ENCODE data around the gene SPP1.
A peak's percentile ranks its signal among the peaks of the same experiment; 100 is the strongest.
"Not testable (repeated sequence)": the region's sequence is repeated elsewhere in the genome, so short reads cannot be mapped to it uniquely, and the experiment has no call there.

Gene SPP1

DNA sequence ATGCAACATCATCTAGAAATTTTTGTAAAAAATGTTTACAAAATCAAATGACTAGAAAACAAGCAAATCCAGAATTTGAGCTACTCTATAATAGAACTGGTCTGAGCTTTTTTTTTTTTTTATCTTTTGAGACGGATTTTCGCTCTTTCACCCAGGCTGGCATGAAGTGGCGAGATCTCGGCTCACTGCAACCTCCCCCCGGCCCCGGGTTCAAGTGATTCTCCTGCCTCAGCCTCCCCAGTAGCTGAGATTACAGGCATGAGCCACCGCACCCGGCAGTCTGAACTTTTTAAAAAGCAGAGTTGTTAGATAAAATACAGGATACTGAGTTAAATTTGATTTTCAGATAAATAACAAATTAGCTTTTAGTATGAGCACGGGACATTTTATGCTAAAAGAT, 11.0 kb downstream of the SPP1 start:
- no peak for DNase-seq (ENCODE audit: low read depth in 2 of 2)

- no peak for DNase-seq (ENCODE audit: low read depth in 2 of 2)
Observed at GRCh38 chr4:87989765-87990164, 14.3 kb downstream of the SPP1 start.

DNA sequence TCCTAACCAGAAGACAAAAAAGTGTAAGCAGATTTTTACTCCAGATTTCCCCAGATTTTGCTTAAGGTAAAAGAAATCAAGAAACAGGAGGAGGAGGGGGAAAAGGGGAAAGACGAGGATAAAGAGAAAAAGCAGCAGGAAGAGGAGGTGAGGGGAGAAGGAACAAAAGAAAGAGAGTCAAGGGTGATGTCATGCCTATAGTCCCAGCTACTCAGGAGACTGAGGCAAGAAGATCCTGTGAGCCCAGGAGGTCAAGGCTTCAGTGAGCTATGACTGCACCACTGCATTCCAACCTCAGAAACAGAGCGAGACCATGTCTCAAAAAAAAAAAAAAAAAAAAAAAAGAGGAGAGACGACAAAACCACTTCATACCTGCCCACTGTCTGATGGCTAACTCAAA, 19.9 kb downstream of the SPP1 start:
- DNase-seq (ENCODE audit: low read depth in 2 of 2) = no peak

DNA sequence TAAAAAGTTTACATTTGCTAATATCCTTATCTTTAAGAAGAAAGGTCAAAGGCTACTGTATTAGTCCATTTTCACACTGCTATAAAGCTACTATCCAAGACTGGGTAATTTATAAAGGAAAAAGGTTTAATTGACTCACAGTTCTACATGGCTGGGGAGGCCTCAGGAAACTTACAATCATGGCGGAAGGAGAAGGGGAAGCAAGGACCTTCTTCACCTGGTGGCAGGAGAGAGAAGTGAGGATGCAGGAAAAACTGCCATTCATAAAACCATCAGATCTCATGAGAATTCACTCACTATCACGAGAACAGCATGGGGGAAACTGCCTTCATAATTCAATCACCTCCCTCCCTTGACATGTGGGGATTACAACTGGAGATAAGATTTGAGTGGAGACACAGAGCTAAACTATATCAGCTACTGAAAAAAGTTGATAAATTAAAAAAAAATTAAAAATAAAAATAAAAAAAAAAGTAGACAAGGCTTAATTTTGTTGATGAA, 23.7 kb downstream of the SPP1 start:
- not testable (repeated sequence) for DNase-seq (ENCODE audit: low read depth in 2 of 2)

DNA sequence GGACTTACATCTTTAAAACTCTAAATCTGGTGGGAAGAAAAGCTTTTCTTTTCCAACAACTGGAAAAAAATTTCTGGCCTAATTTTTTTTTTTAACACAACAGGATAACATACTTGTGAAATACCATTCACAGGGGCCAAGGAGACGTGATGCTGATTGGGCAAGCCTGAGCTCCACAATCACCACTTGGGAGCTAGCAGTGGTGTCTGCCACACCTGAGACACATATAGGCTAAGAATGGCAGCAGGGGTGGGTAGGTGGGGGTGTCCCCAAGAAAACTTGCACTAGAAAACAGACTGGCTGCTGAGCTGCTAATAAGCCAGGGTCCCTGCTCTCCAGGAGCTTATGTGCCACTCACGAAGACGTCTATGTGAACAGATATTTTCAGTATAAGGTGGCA, 26.4 kb downstream of the SPP1 start:
- no peak for DNase-seq (ENCODE audit: low read depth in 2 of 2)

DNA sequence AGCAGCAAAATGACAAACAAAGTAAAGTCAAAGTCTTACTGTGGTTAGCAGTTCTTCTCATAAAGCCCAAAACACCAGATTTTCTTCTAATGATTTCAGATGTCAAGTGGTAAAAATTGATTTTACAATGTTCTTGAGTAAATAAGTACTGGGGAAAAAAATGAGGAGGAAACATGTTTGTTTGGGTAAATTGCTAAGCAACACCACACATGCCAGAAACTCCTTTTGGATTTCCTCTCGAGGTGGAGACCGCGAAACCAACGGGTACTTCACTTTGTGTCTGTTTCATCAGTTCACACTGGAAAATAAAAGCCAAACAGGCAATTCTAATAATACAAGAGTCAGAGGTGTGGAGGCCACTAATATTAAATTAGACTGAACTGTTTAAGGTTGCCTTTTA, 27.3 kb downstream of the SPP1 start:
- no peak for DNase-seq (ENCODE audit: low read depth in 2 of 2)

DNA sequence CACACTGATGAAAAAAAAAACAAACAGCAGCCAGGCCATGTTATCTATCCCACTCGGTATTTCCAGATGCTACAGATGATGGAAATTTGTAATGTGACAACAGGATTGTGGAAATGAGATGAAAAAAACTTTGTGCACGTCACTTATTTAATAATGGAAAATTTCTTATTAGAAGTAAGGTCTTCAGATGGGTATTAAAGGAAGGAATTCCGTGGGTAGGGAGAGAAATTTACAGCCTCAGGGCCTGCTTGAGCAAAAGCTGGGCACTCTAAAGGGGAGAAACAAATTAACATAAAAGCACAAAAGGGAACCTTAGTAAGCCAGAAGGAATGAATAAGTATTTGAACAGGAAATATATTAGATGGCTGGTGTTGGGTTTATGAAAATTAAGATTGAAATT, 27.7 kb downstream of the SPP1 start:
- no peak for DNase-seq (ENCODE audit: low read depth in 2 of 2)

DNA sequence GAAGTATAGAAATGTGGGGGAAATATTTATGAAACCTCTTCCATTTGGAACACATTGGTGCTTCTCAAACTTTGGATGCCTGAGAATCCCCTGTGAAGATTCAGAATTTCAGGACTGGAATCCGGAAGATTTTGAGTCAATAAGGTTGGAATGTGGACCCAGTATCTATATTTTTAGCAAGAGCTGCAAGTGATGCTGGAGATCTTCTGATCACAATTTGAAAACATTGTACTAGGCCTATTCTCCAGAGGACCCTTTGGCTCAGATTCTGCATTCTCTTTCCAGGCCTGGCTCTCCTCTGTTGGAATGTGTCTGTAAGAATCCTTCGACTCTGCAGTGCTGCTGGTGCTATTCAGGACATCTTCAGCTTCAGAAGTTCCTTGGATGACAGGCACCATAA, 29.6 kb downstream of the SPP1 start:
- no peak for DNase-seq (ENCODE audit: low read depth in 2 of 2)

GRCh38 chr4:88005946-88006345, 30.4 kb downstream of the SPP1 start:
- DNase-seq (ENCODE audit: low read depth in 2 of 2) = no peak

- no peak for DNase-seq (ENCODE audit: low read depth in 2 of 2)
Observed at GRCh38 chr4:88006956-88007303, 31.4 kb downstream of the SPP1 start.

DNA sequence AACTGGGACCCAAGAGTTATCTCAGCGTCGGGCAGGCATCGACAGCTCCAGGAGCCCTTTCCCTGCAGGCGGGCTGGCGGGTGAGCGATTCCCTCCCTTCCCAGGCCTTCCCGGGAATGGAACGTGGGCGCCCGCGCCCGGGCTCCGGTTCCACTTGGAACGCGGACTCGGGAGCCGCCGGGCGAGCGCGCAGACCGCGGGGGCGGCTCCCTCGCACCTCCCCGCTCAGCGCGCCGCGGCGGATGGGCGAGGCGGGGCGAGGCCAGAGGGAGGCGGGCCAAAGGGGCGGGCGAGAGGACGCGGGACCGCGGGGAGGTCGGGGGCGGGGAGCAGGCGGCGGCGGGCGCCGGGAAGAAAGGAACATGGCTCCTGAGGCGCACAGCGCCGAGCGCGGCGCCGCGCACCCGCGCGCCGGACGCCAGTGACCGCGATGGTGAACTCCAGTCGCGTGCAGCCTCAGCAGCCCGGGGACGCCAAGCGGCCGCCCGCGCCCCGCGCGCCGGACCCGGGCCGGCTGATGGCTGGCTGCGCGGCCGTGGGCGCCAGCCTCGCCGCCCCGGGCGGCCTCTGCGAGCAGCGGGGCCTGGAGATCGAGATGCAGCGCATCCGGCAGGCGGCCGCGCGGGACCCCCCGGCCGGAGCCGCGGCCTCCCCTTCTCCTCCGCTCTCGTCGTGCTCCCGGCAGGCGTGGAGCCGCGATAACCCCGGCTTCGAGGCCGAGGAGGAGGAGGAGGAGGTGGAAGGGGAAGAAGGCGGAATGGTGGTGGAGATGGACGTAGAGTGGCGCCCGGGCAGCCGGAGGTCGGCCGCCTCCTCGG, 32.0 kb downstream of the SPP1 start, which contains the start of gene PKD2:
Gene PKD2 (plus strand): TSS at position 332 of the 818 bp plus-strand sequence. CDS start 99 bp downstream, at position 431.
- peak; percentile 62 to 74 for DNase-seq (ENCODE audit: low read depth in 2 of 2)

GRCh38 chr4:88008122-88008742, 32.7 kb downstream of the SPP1 start:
- no peak for DNase-seq (ENCODE audit: low read depth in 2 of 2)

- DNase-seq (ENCODE audit: low read depth in 2 of 2) = no peak
Observed at GRCh38 chr4:88008743-88009171, 33.2 kb downstream of the SPP1 start.

DNA sequence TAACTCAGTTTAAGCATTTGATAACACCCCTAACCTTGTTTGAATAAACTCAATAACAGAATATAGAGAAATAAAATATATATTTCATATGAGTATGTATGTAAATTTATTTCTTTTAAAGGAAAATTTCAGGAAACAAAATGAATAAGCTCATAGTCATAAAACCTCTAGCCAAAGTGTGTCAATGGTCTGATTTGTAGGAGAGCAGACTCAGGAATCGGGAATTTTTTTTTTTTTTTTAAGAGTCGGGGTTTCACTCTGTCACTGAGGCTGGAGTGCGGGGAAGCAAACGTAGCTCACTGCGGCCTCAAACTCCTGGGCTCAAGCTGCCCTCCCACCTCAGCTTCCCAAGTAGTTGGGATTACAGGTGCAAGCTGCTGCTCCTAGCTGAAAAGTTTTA, 34.4 kb downstream of the SPP1 start:
- no peak for DNase-seq (ENCODE audit: low read depth in 2 of 2)

DNA sequence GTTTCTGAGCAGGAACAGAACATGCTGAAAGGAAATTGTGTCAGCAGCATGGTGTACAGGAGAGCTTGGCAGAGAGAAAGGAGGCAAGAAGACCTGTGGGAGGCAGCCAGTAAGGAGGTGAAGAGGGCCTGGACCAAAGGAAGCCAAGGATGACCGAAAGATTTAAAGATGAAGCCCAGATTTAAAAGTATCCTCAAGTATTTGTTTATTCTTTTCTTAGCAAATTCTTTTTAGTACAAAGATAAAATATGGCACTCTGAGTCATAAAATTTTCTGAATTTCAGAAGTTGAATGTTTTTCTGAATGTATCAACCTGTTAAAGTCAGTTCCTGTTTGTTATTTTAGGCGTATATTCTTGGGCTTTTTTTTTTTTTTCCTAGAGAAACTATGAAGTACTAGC, 35.5 kb downstream of the SPP1 start:
- no peak for DNase-seq (ENCODE audit: low read depth in 2 of 2)

DNA sequence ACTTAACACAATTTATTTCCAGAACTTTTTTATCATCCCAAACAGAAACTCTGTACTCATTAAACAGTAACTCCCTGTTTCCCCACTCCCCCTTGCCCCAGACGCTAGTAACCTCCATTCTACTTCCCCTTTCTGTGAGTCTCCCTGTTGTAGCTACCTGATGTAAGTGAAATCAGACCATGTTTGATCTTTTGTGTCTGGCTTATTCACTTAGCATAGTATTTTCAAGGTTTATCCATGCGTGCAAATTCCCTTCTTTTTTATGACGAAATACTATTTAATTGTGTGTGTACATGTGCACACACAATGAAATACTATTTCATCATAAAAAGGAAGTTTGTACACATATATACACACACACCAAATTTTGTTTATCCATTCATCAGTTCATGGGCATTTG, 37.1 kb downstream of the SPP1 start:
- no peak for DNase-seq (ENCODE audit: low read depth in 2 of 2)

- no peak for DNase-seq (ENCODE audit: low read depth in 2 of 2)
Observed at GRCh38 chr4:88014386-88014905, 38.9 kb downstream of the SPP1 start.

DNA sequence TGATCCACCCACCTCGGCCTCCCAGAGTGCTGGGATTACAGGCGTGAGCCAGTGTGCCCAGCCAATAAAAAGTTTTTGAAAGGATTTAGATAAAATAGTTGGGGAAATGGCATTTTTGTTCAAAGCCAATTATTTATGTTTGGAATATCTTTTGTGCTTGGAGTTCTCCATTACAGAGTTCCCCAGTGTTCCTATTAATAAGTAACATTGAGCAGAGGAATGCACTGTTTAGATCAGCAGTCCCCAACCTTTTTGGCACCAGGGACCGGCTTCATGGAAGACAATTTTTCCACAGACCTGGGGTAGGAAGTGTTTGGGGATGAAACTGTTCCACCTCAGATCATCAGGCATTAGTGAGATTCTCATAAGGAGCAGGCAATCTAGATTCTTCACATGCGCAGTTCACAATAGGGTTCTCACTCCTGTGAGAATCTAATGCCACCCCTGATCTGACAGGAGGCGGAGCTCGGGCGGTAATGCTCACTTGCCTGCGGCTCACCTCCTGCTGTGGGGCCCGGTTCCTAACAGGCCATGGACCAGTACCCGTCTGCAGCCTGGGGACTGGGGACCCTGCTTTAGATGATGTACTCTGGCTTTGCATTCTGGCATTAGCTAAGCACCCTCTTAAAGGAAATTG, 40.3 kb downstream of the SPP1 start:
- DNase-seq (ENCODE audit: low read depth in 2 of 2) = no peak

GRCh38 chr4:88017516-88018297, 42.2 kb downstream of the SPP1 start:
- DNase-seq (ENCODE audit: low read depth in 2 of 2) = no peak

GRCh38 chr4:88018466-88018865, 43.0 kb downstream of the SPP1 start:
- no peak for DNase-seq (ENCODE audit: low read depth in 2 of 2)

DNA sequence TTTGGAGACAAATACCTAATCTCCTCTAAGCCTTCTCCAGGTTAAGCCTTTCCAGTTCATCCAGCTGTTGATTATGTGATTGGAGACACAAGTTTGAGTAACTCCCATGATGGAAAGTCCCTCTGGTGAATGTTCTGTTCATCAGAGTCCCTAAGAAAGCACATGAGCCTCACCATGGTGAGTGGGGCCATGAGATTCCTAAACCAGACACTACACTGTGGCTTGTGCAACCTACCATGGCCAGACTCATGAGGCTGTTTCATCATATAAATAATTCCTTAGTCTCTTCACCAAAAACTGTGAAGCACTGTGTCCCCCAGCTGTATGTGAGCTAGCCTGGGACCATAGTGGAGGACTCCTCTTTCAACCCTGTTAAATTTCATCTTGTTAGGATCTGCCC, 46.3 kb downstream of the SPP1 start:
- DNase-seq (ENCODE audit: low read depth in 2 of 2) = no peak

GRCh38 chr4:88022289-88022688, 46.8 kb downstream of the SPP1 start:
- no peak for DNase-seq (ENCODE audit: low read depth in 2 of 2)

All from activated CD4-positive, alpha-beta T cell treated with anti-CD3 and anti-CD28 coated beads for 24 hours (primary cell).